HG03460 (cell line): ENCODE measurements around the gene TTC7B.

Experiments used
- ATAC-seq: cut with Tn5 transposase; IDR thresholded peaks from one replicate; pipeline ENCODE4 v1.9.1; 2021; ENCODE audit not compliant: unreplicated experiment

Gene TTC7B

DNA sequence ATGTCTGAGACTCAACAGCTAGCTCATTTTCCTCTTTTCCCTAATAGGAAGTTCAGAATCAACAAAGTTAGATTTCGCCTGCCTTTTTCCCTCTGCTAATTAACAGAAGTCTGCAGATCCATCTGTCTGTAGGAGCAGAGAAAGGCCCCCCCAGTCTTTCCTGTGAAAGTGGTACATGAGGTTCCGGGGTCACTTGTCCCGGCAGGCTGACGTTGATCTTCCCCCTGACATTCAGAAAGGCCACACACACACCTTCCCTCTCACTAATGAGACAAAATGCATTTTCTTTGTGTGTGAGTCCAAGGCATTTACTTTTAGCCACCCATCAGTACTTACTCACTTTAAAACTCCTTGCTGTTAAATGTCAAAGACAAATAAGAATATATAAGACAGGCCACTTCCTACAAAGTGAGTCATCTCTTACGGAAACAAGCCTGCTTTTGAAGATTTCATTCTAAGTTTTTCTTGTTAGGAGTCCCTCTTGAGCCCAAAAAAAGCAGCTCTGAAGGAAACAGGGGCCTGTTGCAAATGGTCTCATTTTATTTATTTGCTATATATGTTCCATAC is 138.7 kb downstream of the TTC7B start:
- ATAC-seq, result no peak

DNA sequence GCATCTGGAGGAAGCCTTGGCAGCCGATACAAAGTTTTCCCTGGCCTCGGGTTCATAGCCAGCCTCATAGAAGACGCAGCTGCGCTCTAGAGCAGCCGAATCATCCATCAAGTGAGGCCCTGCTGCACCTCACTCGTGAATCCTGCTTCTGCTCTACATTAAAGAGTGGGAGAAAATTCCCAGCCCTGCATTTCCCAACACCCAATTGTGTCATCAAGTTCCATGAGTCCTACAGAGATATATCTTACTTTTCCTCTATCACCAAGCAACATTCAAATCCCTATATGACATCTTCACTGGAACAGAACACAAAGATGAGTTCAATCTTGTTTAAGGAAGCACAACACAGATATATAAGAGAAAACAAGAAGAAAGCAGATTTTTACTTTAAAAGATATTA is 139.3 kb downstream of the TTC7B start:
- ATAC-seq, result no peak

- ATAC-seq, result no peak
Measured at GRCh38 chr14:90676356-90676755, 139.9 kb downstream of the TTC7B start.

- ATAC-seq, result no peak
Measured at GRCh38 chr14:90675399-90675798, 140.8 kb downstream of the TTC7B start.

DNA sequence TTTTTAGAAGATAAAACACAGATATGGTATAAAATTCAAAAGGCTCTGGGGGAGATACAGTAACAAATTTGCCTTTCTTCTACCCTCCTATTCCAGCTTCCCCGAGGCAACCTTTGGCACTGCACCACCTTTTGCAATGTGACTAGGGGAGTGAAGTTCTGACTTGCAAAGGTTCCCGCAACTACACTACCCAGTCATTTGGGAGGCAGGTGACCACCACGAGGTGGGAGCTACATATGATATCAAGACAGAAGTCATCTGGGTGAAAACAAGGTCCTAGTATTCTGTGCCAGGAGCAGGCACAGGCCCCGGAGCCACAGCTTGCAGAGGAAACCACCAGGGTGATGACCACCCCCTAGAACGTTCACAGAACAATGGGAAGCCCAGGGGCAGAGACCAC is 141.5 kb downstream of the TTC7B start:
- no peak for ATAC-seq

DNA sequence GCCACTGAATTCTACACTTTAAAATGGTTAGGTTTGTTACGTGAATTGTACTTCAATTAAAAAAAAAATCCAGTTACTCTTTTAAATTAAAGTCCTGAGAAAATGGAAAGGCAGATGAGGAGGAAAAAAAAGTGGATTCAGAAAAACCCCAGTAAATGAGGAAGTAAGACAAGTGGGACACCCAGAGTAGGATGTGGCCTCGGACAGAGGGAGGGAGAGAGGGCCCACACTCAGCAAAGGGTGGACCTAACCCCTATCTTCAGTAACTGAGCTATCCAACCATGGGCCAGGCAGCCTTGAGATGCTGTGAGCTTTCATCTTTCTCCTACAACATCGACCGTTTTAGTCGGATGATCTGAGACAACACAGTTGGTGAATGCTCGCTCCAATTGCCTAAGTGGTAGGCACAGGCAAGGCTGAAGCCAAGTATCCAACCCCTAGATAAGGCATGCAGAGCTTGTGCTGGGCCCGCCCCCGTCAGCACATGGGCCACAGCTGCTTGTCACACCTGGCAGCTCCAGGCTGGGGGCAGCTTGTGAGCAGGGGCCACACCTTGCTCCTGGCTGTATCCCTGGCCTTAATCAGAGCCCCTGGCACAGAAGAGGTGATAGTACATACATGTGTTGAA is 142.1 kb downstream of the TTC7B start:
- ATAC-seq, result no peak

- ATAC-seq, result no peak
Measured at GRCh38 chr14:90671382-90672234, 144.6 kb downstream of the TTC7B start.

DNA sequence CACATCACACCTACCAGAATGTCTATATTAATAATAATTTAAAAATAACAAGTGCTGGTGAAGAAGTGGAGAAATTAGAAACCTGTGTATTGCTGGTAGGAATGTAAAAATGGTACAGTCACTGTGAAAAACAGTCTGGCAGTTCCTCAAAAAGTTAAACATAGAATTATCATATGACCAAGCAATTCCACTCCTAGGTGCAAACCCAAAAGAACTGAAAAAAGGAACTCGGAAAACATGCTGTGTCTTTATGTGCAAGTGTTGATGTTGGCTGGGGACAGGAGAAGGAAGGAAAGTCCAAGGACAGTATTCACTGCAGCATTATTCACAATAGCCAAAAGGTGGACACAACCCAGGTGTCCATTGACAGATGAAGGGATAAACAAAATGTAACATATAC is 146.5 kb downstream of the TTC7B start:
- no peak for ATAC-seq

- no peak for ATAC-seq
Measured at GRCh38 chr14:90666571-90666970, 149.7 kb downstream of the TTC7B start.

- ATAC-seq, result no peak
Measured at GRCh38 chr14:90665321-90666000, 150.8 kb downstream of the TTC7B start.

GRCh38 chr14:90664911-90665310 is 151.3 kb downstream of the TTC7B start:
- no peak for ATAC-seq

DNA sequence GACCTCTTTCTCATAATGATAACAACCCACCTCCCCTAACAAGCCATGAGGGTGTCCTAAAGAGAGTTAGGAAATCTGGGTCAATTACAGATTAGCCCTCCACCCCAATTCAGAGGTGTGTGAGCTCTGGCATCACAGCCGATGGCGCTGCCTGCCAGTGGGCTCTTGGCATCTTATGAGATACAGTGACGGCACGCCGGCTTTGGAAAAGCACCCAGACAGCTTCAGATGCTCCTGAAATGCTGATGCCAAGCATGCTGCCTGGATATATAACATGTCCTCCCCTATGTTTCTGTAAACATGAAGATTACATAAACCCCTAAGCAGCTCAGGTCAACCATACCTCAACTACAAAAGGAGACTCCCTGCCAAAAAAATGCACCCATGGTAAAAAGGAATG is 152.6 kb downstream of the TTC7B start:
- ATAC-seq, result no peak

DNA sequence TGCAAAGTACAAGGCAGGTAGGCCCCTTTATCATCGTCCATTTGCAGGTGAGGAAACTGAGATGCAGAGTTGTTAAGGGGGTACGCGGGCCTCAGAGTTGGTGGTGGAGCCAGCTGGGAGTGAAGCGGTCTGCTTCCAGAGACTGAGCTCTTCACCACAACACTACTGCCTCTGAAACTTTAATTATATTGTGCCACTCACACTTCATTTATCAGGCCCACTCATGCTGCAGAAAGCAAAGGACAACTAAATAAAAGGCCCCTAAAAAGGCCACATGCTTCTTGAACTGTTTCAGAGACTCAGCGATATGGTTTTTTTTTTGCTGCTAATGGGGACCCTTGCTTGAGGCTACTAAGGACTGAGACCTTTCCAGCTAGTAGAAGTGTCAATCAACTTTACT is 153.1 kb downstream of the TTC7B start:
- no peak for ATAC-seq

- no peak for ATAC-seq
Measured at GRCh38 chr14:90661866-90662265, 154.4 kb downstream of the TTC7B start.

DNA sequence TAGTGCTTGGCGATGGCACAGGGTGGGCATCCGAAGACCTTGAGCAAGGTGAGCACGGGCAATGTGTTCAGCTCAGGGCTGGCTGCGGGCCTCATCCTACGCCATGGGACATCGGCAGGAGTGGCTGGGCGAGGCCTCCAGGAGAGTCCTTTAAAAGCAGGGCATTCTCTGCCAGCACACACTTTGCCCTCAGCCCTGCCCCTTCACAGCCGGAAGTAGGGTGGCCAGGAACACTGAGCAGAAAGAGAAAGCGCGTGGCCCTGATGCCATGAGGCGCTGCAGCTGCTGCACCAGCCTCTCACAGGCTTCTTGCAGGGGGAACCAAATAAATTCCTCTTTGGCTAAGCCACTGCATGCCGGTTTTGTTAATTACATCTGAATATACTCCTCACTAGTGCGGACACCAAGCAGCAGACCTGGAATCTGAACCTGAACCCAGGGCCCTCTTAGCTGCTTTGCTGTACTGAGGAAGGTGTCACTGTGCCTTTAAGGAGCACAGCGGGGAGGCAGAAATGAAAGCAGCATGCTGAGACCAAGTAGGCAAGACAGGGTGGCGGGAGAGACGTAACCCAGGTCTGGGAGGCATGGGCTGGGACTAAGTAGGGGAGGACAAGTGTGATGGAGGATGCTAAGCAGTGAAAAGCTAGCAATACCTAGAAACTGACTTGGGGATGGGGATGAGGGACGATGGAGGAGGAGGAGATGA is 155.2 kb downstream of the TTC7B start:
- no peak for ATAC-seq

- ATAC-seq, result no peak
Measured at GRCh38 chr14:90659156-90659555, 157.1 kb downstream of the TTC7B start.

DNA sequence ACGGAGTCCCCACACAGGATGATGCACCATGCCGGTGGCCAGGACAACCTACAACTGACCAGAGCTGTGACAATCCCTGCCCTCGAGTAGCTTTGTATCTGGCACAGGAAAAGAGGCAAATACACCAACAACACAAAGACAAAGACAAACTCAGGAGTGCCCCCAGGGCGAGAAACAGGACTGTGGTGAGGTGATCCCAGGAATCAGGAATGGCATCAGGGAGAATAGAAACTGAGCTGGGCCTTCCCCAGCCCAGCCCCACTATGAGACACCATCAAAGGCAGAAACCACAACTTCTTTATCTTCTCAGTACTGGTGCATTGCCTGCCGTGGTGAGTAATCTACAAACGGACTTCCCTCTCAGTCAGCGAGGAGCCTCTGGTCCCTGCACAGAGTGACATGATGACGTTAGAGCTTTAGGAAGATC is 157.7 kb downstream of the TTC7B start:
- no peak for ATAC-seq

GRCh38 chr14:90656973-90657372 is 159.3 kb downstream of the TTC7B start:
- ATAC-seq, result no peak

DNA sequence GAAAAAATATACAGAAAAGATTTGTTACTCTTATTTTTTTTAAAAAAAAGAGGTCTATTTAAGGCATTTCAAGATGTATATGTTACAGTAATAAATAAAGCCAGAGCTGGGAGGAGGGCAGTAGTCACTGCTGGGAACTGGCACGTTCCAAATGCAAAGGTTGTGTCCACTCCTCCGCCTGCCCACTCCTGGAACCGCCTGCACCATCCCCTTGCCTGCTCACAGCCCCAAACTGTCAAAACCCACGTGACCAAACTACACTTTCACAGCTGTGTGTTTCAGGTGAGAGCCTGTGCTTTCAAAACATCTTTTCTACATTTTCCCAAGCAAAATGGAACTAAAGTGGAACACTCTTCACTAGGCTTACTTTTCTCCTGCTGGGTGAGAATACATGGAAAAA is 160.4 kb downstream of the TTC7B start:
- no peak for ATAC-seq

DNA sequence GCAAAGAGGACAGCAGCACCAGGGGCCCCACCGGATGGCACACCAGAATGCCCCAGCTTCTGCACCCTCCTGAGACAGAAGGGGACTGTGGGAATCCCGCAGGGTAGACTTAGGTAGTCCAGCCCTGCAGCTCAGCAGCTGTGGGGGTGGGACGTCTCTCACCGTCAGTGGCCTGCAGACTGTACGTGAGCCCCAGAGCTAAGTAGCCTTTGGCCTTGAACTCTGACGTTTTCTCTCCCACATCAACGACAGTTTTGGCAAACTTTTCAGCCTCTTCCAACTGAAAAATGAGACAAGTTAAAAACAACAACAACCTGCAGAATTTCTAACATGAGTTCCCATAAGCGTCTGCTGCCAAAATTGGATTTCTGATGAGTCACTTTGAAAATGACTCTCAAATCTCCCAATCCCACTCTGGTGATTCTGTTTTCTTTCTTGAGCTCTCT is 161.4 kb downstream of the TTC7B start:
- ATAC-seq, result no peak

- no peak for ATAC-seq
Measured at GRCh38 chr14:90652626-90653025, 163.6 kb downstream of the TTC7B start.
